Retina (tissue), 1 donor: Measurements from ENCODE around the gene ATP2B1.
"Not testable (repeated sequence)": the region's sequence is repeated elsewhere in the genome, so short reads cannot be mapped to it uniquely, and the experiment has no call there.

Experiments used
- DNase-seq: peaks from one replicate; pipeline ENCODE4 v3.0.0-alpha.2; 2016

The ATP2B1 gene

DNA sequence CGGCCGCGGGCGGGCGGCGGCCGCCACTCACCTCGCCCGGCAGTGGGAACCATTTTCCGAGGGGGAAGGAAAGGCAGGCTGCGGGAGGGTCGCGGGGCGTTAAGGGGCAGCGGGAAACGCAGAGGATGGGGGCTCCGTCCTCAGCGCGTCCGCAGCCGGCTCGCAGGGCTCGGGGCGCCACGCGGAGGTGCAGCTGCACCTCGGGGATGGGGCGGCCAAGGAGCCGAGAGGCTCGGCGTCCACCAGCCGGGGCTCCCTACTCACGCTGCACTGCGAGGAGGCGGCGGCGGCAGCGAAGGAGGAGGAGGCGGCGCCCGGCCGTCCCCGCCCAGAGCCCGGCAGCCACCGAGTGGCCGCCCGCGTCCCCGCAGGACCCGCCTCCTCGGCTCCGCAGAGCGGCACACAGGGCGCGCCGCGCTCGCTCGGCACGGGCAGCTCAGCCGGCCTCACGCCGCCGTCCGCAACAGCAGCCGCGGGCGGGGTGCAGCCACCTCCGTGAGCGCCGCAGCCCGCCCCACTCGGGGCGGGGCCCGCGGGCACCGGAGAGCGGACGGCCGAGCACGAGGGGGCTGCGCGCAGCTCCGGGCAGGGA is at the start of gene ATP2B1:
Gene ATP2B1 (minus strand): TSS at position 274 of the 592 bp plus-strand sequence. CDS start 52,952 bp downstream, outside the sequence.
- DNase-seq, result peak; percentile 87

DNA sequence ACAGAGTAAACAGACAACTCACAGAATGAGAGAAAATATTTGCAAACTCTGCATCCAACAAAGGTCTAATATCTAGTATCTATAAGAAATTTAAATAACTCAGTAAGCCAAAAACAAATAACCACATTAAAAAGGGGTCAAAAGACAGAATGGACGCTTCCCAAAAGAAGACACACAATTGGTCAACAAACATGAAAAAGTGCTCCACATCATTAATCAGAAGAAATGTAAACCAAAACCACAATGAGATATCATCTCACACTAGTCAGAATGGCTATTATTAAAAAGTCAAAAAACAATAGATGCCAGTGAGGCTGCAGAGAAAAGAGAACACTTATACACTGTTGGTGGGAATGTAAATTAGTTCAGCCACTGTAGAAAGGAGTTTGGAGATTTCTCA is 49.3 kb upstream of the ATP2B1 start:
- DNase-seq, result not testable (repeated sequence)

DNA sequence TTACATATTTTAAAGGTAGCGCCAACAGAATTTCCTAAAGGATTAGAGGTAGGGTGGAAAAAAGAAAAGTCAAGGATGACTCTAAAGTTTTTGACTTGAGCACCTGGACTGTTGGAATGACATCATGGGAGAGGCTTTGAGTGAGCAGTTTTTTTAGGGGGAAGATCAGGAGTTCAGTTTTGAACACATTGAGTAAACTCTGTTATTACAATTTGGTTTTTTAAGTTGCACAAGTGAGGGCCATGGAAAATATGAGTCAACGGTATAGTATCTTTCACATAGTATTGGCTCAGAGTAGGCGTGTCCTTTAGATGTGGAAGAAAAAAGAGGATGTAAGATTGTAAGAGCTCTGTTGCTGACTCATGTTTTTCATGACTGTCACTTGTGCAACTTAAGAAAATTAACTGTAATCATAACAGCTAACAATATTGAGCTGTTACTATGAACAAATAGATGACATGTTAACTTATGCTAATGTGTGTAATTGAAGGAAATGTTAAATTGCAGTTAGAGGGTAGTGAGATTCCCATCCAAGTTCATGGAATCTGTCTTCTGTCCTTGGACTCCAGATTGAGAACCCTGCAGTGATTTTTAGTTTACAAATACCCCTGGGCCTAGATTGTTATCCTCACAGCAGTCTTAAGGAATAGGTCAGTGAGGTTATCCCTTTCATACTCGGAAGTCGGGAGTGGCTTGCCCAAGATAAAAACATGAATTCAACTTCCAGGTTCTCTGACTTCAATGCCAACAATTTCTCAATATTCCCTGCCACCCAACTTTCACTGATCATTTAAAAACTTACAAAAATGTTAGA is 48.2 kb upstream of the ATP2B1 start:
- no peak for DNase-seq

DNA sequence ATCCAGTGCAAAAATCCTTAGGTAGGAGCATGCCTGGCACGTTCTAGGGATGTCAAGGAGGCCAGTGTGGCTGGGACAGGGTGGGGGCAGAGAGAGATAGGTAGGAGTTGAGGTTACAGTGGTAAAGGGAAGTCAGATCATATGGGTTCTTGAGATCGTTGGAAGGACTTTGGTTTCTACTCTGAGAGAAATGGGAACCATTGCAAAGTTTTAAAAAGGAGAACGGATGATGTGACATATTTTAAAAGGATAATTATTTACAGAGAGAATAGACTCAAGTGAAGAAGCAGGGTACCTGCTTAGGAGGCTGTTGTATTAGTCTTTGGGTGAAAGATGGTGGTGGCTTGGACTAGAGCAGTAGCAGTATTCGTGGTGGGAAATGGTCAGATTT is 47.6 kb upstream of the ATP2B1 start:
- no peak for DNase-seq

DNA sequence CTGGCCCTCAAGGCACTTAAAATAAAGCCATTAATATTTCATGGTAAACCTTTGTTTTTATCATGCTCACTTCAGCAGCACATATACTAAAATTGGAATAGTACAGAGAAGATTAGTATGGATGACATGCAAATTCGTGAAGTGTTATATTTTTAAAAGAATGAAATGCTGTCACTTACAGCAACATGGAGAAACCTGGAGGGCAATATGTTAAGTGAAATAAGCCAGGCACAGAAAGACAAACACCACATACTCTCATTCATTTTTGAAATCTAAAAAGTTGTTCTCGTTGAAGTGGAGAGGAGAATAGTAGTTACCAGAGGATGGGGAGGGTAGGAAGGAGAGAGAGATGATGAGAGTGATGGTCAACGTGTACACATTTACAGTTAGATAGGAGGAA is 45.4 kb upstream of the ATP2B1 start:
- DNase-seq, result no peak

DNA sequence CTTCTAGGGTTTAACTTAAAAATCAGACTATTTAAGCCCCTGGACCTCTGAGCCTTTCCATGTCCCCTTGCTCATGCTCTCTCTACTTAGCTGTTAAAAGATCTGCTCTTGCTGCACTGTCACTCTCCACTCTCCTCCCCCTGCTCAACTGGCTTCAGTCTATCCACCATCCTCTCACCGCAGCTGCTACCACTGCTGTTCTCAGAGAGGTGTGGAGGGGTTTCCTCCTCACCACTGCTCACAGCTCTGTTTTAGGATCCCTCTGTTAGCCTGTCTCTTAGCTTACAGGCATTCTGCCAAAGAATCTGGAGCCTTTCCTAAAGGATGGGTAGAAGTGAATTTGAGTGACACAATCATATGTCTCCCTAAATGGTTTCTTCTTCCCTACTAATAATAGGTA is 43.7 kb upstream of the ATP2B1 start:
- DNase-seq, result no peak

DNA sequence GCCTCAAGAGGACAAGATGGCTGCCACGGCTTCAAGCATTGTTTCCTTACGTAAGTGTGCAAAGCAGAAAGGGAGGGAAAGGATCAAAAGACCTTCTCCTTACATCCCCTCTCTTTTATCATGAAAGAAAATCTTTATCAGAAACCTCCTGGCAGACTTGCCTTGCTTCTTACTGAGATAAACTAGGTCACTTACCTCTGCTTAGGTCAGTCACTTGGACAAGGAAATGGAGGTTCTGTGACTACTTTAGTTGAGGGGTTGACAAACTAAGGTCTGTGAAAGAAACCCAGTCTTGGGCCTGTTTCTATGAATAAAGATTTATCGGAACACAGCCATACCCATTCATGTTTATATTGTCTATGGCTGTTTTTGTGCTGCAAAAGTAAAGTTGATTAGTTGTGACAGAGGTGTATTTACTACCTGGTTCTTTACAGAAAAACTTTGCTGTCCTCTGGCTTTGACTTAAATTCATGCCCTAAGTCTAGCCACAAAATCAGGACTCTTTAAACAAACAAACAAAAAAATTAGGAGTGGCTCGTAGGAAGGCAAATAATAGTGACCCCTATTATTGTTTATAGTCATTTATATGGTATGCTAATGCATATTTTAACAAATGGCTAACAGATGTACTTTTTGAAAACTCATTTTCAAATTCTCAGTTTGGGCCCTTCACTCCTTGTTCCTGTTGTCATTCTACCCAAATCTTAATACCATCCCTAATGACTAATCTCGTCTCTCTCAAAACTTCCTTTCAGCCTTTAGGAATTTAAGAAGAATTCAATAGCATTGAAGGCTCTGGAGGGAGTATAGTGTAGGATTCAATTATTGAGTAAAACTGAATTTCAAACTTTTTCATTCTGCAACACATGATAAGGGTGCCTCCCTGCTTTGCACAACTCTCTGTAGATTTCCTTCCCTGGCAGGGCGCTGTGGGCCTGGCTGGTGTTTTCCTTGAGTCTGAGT is 42.0 kb upstream of the ATP2B1 start:
- no peak for DNase-seq

DNA sequence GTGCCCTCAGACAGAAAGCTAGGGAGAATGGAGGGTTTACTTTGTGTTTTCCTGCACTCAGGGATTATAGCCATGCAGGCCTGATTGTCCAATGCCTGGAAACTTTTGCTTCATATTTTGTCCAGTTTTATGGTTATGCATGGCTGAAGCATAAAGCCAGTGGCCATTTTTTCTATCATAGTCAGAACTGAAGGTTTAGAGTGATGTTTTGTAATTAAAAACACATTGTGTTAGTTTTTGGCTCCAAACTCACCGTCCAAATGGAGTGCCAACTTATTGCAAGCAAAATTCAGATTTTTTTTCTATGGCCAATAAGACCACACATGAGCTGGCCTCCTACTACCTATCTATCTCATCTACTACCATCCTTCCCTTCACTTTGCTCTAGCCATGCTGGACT is 40.2 kb upstream of the ATP2B1 start:
- DNase-seq, result no peak

DNA sequence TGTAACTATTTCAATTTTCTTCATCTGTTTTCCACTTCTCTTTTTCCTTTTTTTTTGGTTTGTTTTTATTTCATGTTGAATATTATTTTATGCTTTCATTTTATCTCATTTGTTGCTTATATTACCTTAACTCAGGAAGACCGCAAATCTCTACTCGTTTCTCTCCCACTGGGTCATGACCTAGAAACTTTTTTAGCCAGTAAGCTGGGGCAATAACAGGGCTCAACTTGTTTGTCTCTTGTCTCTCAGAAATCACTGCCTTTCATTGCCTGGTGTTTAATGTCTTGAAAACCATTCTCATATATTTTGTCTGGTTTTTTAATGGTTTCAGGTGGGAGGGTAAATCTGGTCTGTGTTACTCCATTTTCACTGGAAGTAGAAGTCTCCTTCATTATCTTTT is 36.6 kb upstream of the ATP2B1 start:
- no peak for DNase-seq

DNA sequence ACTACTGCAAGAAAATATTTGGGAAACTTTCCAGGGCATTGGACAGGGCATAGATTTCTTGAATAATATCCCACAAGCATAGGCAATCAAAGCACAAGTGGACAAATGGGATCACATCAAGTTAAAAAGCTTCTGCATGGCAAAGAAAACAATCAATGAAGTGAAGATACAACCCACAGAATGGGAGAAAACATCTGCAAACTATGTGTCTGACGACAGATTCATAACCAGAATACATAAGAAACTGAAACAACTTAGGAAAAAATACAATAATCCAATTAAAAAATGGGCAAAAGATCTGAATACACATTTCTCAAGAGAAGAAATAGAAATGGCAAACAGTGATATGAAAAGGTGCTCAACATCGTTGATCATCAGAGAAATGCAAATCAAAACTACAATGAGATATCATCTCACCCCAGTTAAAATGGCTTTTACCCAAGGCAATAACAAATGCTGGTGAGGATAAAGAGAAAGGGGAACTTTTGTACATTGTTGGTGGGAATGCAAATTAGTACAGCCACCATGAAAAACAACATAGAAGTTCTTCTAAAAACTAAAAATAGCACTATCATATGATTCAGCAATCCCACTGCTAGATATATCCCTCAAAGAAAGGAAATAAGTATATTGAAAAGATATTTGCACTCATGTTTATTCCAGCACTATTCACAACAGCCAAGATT is 33.8 kb upstream of the ATP2B1 start:
- DNase-seq, result no peak

DNA sequence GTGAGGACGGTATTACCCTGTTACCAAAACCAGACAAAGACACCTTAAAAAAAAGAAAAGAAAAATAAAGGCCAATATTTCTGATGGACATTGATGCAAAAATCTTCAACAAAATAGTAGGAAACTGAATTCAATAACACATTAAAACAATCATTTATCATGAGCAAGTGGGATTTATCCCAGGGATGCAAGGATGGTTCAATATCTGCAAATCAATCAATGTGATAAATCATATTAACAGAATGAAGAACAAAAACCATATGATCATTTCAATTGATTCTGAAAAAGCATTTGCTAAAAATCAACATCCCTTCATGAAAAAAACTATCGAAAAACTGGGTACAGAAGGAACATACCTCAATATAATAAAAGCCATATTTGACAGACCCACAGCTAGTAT is 32.3 kb upstream of the ATP2B1 start:
- no peak for DNase-seq

DNA sequence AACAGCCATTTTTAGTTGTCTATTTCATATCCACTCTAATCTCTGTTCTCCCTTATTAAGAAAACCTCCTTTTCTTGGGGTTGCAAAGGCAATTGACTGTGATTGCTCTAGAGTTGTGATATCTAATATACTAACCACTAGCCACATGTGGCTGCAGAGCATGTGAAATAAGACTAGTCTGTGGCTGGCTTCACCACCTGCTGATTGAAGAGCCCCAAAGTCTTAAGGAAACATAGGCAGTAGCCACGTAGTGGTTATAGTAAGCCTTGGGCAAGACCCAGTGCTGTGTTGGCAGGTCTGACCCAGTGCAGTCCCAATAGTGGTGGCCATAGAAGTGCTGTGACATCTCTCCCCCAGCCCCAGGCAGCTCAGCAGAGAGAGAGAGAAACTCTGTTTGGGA is 28.4 kb upstream of the ATP2B1 start:
- no peak for DNase-seq

DNA sequence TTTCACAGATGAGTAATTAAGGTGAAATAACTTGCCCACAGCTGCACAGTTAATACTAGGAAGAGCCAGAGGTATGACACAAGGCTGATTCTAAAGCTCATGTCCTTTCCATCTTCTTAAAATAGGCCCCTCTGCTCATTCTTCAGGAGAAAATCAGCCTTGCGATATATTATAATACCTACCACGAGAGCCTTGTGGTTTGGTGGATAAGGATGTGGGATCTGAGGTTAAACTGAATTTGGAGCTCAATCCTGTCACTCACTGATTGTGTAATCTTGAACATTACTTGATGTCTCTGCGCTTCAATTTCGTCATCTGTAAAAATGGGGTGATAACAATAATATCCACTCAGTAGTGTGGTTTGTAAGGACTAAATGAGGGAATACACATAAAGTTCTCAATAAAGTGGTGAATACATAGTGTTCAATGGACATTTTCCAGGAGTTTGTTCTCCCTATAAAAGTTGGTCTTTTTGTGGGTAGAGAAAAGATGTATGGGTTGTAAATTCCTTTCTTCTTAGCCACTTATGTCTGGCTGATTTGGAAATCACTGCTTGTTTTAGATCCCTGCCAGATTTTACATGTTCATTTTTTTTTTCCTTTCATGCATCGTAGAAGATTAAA is 25.1 kb upstream of the ATP2B1 start:
- DNase-seq, result no peak

DNA sequence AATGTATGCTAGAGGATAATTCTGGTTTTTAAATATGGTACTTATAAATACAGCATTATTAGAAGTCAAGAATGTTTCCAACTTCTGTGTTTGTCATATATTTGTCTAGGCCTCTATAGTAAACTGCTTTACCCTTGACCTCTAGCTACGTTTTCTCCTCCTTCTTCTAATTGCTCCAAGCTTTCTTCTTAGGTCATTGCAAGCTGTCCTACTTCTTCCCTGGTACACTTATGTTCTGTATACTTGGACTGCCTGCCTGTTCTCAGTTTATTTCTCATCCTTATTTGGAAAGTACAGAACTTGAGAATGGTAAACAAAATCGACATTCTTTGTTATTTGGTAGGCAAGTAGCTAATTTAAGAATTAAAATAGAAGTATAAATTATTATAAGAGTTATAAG is 23.9 kb upstream of the ATP2B1 start:
- DNase-seq, result no peak

DNA sequence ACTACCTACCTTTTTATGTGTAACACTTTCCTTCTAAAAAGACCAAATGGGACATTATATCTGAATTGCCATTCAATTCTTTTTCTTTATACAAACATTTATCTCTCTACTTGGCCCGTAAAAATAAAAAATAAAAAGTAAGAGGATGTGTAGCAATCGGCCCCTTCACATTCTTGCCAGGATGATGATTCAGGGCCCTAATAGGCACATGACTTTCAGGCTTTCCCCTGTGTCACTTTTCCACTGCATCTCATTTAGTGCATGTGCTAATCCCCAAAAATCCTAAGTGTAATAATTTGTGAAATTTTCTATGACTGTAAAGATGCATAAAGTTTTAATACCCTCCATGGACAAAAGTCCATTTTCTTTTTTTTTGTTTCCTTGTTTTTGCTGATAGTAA is 23.0 kb upstream of the ATP2B1 start:
- DNase-seq, result no peak

DNA sequence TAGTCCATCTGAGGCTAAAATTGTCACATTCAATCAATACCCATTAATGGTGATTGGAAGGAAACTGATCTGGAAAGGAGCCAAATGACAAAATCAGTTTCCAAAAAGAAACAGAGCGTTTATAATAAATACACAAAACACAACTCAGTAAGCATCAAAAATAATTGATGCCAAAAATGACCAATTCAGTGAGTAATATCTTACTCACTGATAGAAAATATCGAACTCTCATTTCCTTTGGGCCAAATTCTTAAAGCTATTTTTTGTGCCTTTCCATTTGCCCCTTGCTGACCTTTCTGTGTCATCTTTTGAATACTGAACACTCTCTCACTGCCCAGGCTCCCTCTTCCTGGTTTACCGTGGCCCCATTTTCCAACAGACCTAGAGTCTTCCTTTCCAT is 22.5 kb upstream of the ATP2B1 start:
- DNase-seq, result no peak

DNA sequence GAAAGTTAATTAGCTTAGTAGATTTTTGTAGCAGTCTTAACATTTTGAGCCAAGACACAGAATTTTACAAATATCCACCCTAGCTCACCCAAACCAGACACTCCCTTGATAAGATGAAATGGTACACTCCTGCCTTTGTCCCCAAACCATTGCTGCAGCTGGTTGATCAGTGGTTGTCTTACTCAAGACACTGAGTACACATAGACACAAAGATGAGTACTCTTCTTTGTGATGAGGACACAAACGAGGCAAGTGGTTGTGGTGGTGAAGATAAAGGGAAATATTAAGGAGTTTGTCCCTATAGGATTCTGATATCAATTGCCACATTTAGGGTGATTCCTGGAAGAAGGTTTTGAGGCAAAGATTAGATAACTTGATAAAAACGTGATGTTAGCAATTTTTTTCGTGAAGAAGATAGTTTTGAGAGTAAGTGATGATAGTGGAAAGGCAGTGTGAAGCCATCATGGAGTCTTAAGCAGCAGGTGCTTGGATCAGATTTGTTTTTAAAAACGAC is 21.4 kb upstream of the ATP2B1 start:
- DNase-seq, result no peak

DNA sequence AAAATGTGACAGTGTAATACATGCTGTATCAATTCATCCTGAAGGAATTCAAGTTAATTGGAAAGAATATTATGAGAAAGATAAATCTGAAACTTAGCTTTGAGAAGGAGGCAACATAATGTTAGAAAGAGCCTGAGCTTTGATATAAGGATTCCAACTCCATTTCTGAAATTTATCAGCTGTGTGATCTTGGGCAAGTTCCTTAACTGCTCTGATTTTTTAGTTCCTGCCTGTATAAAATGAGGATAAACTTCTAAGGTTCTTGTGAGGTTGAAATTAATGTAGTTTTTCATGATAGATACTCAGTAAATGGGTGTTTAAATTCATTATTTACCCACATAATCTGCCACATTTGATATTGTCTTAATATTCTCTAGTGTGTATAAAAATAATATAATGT is 14.6 kb upstream of the ATP2B1 start:
- no peak for DNase-seq

DNA sequence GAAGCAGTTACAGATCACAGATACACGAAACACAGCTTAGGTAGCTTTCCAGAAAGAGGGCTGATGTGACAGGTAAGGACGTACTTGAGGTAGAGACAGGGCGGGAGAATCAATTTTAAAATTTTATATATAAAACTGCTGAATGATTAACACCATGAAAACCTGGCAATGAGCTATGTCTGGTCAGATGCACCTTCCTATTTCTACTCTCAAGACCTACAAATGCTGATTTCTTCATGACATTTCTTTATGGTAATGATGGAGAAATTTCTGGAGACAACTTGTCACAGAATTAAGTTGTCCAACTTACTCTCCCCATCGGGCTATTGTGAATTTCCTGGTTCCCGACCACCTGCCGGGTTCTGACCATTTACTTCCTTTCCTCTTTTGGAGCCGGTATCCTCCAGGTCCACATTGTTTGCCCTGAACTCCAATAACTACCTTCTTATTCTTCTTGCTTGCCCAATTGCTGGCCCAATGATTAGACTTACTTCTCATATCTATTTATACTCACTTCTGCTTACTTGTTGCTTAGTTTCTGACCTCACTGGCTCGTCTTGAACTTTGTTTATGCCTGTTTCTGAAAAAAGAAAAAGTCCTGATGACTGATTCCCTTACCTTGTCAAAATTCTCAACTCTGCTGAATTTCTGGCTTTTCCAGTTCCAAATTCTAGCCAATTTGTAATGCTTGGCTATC is 12.8 kb upstream of the ATP2B1 start:
- DNase-seq, result no peak

DNA sequence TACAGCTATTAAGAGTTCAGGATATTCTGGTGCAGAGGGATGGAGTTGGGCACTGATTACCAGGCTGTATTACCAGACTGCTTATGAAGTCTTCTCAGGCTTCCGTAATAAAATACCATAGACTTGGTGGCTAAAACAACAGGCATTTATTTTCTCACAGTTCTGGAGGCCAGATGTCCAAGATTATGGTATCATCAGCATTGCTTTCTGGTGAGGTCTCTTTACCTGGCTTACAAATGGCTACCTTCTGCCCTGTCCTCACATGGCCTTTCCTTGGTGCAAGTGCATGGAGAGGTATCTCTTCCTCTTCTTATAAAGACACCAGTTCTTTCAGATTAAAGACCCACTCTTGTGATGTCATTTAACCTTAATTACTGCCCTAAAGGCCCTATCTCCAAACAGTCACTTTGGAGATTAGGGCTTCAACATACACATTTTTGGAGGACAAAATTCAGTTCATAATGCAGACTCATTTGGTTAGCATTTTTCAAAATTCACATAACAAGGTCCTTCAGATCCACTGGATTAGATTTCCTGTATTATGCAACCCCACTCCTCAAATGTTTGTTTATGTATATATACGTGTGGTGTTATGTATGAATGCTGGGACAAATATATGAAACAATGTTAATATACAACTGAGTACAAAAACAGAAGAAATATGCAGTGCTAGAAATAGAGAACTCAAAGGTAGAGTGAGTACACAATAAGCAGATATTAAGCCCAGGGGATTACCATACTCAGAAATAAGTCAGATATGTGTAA is 9.3 kb upstream of the ATP2B1 start:
- no peak for DNase-seq

DNA sequence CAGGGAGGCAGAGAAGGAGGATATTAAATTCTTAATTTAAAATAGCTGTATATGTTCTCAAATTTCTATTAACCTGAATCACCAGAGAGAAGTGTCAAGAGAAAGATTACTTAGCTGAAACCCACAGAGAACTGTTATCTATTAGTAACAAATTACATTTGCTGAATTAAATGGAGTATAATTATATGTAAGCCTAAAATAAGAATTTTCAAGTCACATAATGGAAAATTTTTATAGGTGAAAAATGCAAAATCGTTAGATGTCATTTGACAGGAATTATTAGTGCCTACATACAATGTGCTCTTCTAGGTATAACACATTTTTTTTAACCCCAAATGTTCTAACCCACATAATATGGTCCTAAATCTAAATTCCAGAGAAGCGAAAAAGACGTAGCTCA is 4.1 kb upstream of the ATP2B1 start:
- no peak for DNase-seq
